MM.1S (cell line): Measurements from ENCODE around the gene TPM4.
"Not testable (repeated sequence)": the region's sequence is repeated elsewhere in the genome, so short reads cannot be mapped to it uniquely, and the experiment has no call there.

Source experiments
- CTCF ChIP-seq: fragments of 300-600 bp; sonication (generic); IDR thresholded peaks from 2 replicates; pipeline ENCODE4 v1.5.1; 2016; ENCODE audit warnings: antibody characterized with exemption, low read length, mixed read lengths
- EZH2phosphoT487 ChIP-seq: fragments of 300-600 bp; sonication (generic); IDR thresholded peaks from 2 replicates; pipeline ENCODE4 v1.6.1; 2018; ENCODE audit warnings: antibody characterized with exemption, low read length

- TF ChIP-seq CTCF, EZH2phosphoT487: not testable (repeated sequence)
Measured at GRCh38 chr19:16087404-16087803, 11.1 kb downstream of the TPM4 start.
